Iris pigment epithelial cell (primary cell): Measurements from ENCODE around the gene RALGAPA1.
"Not testable (repeated sequence)": the region's sequence is repeated elsewhere in the genome, so short reads cannot be mapped to it uniquely, and the experiment has no call there.

Experiments
- DNase-seq: peaks from one replicate; pipeline ENCODE4 v3.0.0-alpha.2; 2011; ENCODE audit warnings: low read depth

Gene RALGAPA1

GRCh38 chr14:35821564-35822411 lies 12.7 kb upstream of the RALGAPA1 start:
- DNase-seq: peak; percentile 54

DNA sequence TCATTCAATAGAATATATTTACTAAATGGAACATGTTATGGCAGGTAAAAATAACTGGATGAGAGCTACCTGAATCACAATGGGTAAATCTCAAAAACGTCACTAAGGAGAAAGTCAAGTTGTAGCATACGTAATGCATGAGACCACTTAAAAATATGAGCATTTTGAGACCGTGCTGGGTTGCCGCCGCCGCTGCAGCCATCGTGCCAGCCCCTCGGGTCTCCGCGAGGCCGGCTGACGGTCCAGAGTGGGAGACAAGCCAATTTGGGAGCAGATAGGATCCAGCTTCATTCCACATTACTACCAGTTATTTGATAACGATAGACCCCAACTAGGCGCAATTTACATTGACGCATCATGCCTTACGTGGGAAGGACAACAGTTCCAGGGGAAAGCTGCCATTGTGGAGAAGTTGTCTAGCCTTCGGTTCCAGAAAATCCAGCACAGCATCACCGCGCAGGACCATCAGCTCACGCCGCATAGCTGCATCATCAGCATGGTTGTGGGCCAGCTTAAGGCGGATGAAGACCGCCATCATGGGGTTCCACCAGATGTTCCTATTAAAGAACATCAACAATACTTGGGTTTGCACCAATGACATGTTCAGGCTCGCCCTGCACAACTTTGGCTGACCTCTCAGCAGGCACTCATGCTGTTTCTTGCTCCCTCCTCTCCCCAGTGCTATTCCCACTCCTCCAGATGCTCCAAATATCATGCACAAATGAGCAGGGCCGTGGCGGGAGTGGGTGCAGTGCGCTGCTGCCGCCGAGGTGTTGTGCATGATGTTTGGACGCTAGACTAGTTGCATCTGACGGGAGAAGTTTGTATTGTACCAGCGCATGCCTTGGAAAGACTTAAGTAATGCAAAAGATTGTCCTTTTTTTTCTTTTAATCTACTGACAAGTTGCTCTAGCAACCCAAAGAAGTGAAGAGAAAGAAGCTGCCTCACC lies 10.8 kb upstream of the RALGAPA1 start:
- no peak for DNase-seq

- DNase-seq: peak; percentile 62
Observed at GRCh38 chr14:35818346-35819115, 9.4 kb upstream of the RALGAPA1 start.

DNA sequence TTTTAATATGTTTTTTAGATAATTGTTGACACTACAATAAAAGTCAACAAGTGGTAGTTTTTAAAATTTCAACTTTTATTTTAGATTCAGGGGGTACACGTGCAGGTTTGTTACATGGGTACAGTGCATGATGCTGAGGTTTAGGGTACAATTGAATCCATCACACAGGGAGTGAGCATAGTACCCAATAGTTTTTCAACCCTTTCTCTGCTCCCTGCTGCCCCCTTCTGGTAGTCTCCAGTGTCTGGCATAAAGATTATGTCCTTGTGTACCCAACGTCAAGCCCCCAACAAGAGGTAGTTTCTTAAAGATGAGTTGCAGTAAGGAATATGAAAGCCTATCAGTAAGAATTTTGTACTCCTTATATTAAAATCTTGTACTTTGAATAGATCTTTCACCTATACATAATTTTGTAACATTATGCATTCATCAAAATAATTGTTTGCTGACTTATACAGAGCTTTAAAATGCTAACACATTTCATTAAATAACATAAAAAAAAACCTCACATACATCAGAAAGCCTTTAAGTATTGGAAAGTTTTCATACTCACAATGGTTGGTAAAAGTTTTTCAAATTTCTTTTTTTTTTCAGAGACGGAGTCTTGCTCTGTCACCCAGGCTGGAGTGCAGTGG lies 5.4 kb upstream of the RALGAPA1 start:
- peak; percentile 41 for DNase-seq

DNA sequence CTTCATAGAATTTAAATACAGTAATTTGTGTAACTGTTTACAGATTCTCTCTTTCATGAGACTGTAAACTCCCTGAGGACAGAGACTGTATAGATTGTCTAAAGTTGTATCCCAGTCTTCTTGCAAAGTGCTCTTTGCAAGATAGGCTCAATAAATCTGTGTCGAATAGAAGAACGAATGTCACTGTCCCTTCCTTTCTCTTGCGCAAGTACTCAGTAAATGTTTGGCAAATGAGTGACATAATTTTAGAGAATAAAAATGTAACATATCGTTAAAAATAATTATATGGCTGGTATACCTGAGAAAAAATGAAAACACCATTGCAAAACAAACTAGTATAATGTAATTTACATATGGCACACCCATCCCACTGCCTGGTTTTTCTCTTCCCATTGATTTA lies 1.9 kb upstream of the RALGAPA1 start:
- no peak for DNase-seq

DNA sequence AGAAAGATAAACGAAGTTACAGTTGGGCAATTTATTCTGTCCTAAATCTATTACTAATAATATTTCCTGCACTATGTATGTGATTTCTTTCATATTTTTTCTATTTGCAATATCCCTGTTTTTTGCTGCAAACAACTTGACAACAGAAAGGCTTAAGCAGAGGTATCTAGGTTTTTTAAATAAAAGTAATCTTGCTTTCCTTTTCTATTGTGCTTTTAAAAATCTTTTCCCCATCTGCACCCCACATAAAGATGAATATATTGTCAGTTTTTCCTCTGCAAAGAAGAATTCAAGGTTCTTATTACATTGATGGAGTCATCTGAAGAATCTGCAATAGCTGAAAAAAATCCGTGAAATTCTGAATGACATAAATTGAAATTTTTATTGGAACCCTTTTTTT lies 502 bp upstream of the RALGAPA1 start:
- DNase-seq: no peak

- DNase-seq: no peak
Observed at GRCh38 chr14:35808076-35808637, 938 bp downstream of the RALGAPA1 start.

- no peak for DNase-seq
Observed at GRCh38 chr14:35807131-35807961, 1.7 kb downstream of the RALGAPA1 start.

DNA sequence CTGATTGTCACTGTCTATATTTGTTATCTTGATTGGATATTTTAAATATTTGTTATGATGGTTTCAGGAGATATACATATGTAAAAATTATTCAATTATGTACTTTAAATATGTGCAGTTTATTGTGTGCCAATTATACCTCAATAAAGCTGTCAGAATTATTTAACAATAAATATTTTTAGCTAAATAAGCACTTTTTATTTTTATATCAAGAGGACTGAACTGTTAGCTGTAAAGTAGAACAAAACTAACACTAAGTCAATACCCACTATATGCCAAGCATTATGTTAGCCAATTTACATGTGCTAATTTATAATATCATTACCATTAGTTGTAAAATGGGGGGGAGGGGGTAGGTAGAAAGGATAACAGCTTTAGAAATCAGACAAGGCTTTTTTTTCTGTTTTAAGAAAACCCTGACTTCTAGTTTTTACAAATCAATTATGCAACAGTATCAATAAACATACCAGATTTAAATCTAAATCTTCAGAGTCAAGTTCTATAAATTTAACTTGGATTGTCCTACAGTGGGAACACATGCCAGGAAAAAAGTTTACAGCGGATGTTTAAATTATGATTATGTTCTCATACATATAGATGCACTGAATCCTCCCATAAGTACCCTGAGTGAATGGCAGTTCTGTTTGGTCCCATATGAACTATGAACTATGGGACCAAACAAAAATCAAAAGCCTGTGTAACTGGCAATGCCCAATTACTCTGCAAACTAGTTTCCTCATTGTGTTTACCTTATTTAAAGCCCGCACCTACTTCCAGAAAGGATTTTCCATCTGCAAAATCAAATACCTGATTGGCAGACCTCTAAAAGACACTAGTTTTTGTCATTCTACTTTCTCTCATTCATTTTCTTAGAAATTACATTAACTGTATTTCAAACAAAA lies 2.8 kb downstream of the RALGAPA1 start:
- no peak for DNase-seq

- DNase-seq: no peak
Observed at GRCh38 chr14:35797796-35798195, 11.3 kb downstream of the RALGAPA1 start.

- DNase-seq: peak; percentile 77
Observed at GRCh38 chr14:35789651-35790050, 19.4 kb downstream of the RALGAPA1 start.

GRCh38 chr14:35786856-35787255 lies 22.2 kb downstream of the RALGAPA1 start:
- no peak for DNase-seq

DNA sequence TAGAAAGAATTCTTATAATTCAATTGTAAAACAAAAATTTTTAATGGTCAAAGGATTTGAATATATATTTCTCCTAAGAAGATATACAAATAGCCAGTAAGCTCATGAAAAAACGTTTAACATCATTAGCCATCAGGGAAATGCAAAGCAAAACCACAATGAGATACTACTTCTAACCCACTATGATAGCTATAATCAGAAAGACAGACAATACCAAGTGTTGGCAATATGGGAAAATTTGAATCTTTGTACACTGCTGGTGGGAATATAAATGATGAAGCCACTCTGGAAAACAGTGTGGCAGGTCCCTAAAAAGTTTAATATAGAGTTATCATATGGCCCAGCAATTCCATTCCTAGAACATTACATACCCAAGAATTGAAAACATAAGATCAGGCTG lies 25.4 kb downstream of the RALGAPA1 start:
- no peak for DNase-seq

- no peak for DNase-seq
Observed at GRCh38 chr14:35779368-35779767, 29.7 kb downstream of the RALGAPA1 start.

DNA sequence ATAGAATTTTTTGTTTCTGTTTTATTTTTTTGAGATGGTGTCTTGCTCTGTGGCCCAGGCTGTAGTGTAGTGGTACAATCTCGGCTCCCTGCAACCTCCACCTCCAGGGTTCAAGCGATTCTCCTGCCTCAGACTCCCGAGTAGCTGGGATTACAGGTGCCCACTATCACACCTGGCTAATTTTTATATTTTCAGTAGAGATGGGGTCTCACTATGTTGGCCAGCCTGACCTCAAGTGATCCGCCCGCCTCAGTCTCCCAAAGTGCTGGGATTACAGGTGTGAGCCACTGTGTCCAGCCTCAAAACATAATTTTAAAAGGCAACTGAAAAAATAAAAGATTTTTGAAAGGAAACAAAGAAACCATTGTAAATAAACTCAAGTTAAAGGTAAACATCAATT lies 31.5 kb downstream of the RALGAPA1 start:
- not testable (repeated sequence) for DNase-seq

DNA sequence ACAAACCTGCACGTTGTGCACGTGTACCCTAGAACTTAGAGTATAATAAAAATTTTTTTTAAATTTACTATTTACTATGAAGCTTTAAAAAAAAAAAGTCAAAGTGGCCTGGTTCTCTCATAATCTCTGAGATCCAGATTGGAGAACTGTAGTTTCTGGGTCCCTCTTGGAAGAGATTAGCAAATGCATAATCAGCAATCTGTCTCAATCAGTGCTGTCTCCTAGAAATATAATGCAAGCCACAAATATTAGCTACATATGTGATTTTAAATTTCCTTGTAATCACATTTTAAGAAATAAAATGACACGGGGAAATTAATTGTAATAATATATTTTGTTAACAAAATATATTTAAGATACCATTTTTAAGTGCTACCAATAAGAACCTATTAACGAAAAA lies 32.3 kb downstream of the RALGAPA1 start:
- DNase-seq: no peak

GRCh38 chr14:35776085-35776484 lies 33.0 kb downstream of the RALGAPA1 start:
- not testable (repeated sequence) for DNase-seq

GRCh38 chr14:35766700-35767082 lies 42.4 kb downstream of the RALGAPA1 start:
- DNase-seq: peak; percentile 18

- no peak for DNase-seq
Observed at GRCh38 chr14:35766036-35766699, 42.9 kb downstream of the RALGAPA1 start.
